GM19025 (cell line): ENCODE measurements around the gene GABPB2.

Source experiments
- ATAC-seq: cut with Tn5 transposase; IDR thresholded peaks from one replicate; pipeline ENCODE4 v1.9.1; 2021; ENCODE audit warnings: mild to moderate bottlenecking, low read depth, moderate library complexity; ENCODE audit not compliant: unreplicated experiment

Gene GABPB2

GRCh38 chr1:151158326-151158725, 87.8 kb downstream of the GABPB2 start:
- ATAC-seq: no peak

- ATAC-seq: no peak
These were observed 88.2 kb downstream of the GABPB2 start for GRCh38 chr1:151158751-151159251.

GRCh38 chr1:151159373-151159772, 88.8 kb downstream of the GABPB2 start:
- ATAC-seq: no peak

GRCh38 chr1:151164732-151165280, 94.2 kb downstream of the GABPB2 start:
- ATAC-seq: no peak

- ATAC-seq: no peak
These were observed 94.7 kb downstream of the GABPB2 start for GRCh38 chr1:151165281-151165737.

- peak; percentile 88 for ATAC-seq
These were observed 95.4 kb downstream of the GABPB2 start, which contains the start of the genes LYSMD1 and SCNM1 for GRCh38 chr1:151165738-151166504. LYSMD1 (minus strand) TSS chr1:151165902; CDS start chr1:151165258, 644 bp downstream. SCNM1 (plus strand) TSS chr1:151166144; CDS start chr1:151166153, 9 bp downstream.

GRCh38 chr1:151166505-151166956, 96.0 kb downstream of the GABPB2 start:
- ATAC-seq: no peak

- ATAC-seq: no peak
These were observed 96.6 kb downstream of the GABPB2 start for GRCh38 chr1:151167116-151167515.

- ATAC-seq: no peak
These were observed 100.6 kb downstream of the GABPB2 start for GRCh38 chr1:151171190-151171589.
